NB4 (cell line): ENCODE data around the gene CYB5RL.

ENCODE experiments used
- CTCF ChIP-seq: IDR thresholded peaks from one replicate; pipeline ENCODE4 v1.5.1; 2012; ENCODE audit warnings: low read depth, low read length
- MYC ChIP-seq: IDR thresholded peaks from 2 replicates; pipeline ENCODE4 v1.6.1; 2011; ENCODE audit warnings: low read depth, low read length

DNA sequence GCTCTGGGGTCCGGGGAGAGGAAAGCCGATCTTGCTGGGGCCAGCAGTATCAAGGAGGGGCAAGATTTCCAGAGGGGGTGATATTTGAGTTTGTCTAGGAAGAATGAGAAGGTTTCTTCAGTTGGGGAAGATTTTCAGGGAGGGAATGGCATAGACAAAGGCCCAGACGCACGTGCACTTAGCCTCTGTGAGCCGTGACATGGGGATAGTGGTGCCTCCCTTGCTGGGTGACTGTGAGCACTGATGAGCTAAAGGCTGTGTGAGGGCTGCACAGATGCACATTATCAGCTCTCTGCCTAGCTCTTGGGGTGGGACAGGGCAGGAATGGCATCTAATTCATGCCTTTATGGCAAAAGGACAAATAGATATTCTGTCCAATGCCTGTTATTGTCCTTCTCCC, 48.8 kb downstream of the CYB5RL start:
- TF ChIP-seq MYC: no peak
- no peak for TF ChIP-seq CTCF
